Measurements from ENCODE around the gene TEKTIP1.

- TF ChIP-seq CTCF (conservative IDR thresholded peaks at IDR 0.05; ENCODE audit: low read length) (no peak), EZH2phosphoT487 (IDR thresholded peaks at IDR 0.05; ENCODE audit: borderline replicate concordance) (no peak)
Measured at GRCh38 chr19:3533563-3534216, 5.3 kb upstream of the TEKTIP1 start.
